A549 (cell line): ENCODE data around the gene TMEM267. TPM values are rescaled to one million over a fixed set of nuclear protein-coding genes. Genes with fewer than 3 reads are reported as not detected.
"Not testable (repeated sequence)": the region's sequence is repeated elsewhere in the genome, so short reads cannot be mapped to it uniquely, and the experiment has no call there.

Source experiments
- ATAC-seq, 2 experiments: fragments of 200-7000 bp in 1 of 2; fragments of >200 bp in 1 of 2; cut with Nextera tagmentation in 1 of 2; cut with Tn5 transposase in 1 of 2; 3 replicates each; pipeline versions ENCODE4 v1.8.0 to v1.9.1; 2018 to 2020; ENCODE audit warnings: mild to moderate bottlenecking in 1 of 2, moderate library complexity in 1 of 2
- CTCF ChIA-PET: fragments of 300-600 bp; sonication (Branson Sonifier 250); formaldehyde crosslinking; extraction: SDS; loops from one replicate; lab custom pipeline; 2021; ENCODE audit warnings: antibody characterized with exemption, inconsistent platforms; lab: Yijun Ruan, JAX
- POLR2A ChIA-PET: fragments of 350-600 bp; formaldehyde crosslinking; extraction: SDS; loops from one replicate; lab custom pipeline; 2021; ENCODE audit warnings: antibody characterized with exemption, inconsistent platforms; lab: Yijun Ruan, JAX
- DNase-seq, 2 experiments: peaks; one replicate each; pipeline versions ENCODE4 v3.0.0 to v3.0.0-alpha.2; 2011 to 2016; ENCODE audit warnings: low read depth in 1 of 2, low spot score in 1 of 2
- FAIRE-seq: peaks from 2 replicates; lab custom pipeline; 2011; peaks lifted over from hg19 to GRCh38; lab: Jason Lieb, UNC
- H3K27ac ChIP-seq, 2 experiments: fragments of >200 bp; sonication (Bioruptor Twin); formaldehyde crosslinking; 3 replicates each; pipeline ENCODE4 v1.5.1; 2016 to 2017
- H3K4me1 ChIP-seq: fragments of >200 bp; sonication (Bioruptor Twin); formaldehyde crosslinking; 3 replicates; pipeline ENCODE4 v1.6.1; 2016
- H3K4me2 ChIP-seq: fragments of >200 bp; sonication (Bioruptor Twin); formaldehyde crosslinking; 3 replicates; pipeline ENCODE4 v1.6.1; 2016
- H3K4me3 ChIP-seq: fragments of >200 bp; sonication (Bioruptor Twin); formaldehyde crosslinking; 3 replicates; pipeline ENCODE4 v1.5.1; 2016
- H3K9me3 ChIP-seq: fragments of >200 bp; sonication (Bioruptor Twin); formaldehyde crosslinking; 3 replicates; pipeline ENCODE4 v1.6.1; 2016
- CEBPB ChIP-seq, 2 experiments: fragments of >200 bp in 1 of 2; sonication (Bioruptor Twin) in 1 of 2; formaldehyde crosslinking in 1 of 2; IDR thresholded peaks; 2 replicates each; pipeline ENCODE4 v1.6.1; 2012 to 2016
- CHD4 ChIP-seq: fragments of 200-600 bp; sonication (generic); IDR thresholded peaks from 2 replicates; pipeline ENCODE4 v1.6.1; 2016; ENCODE audit warnings: antibody characterized with exemption, mild to moderate bottlenecking, borderline replicate concordance
- EHMT2 ChIP-seq: fragments of 200-600 bp; sonication (generic); IDR thresholded peaks from 2 replicates; pipeline ENCODE4 v1.6.1; 2016; ENCODE audit warnings: antibody characterized with exemption, low read depth, mild to moderate bottlenecking, moderate library complexity
- GATA3 ChIP-seq: IDR thresholded peaks from 2 replicates; pipeline ENCODE4 v1.6.1; 2012; ENCODE audit warnings: borderline replicate concordance
- HMGXB4 ChIP-seq: fragments of 250-450 bp; sonication (Bioruptor Pico); IDR thresholded peaks from 2 replicates; pipeline ENCODE4 v1.5.0; 2021; ENCODE audit warnings: mild to moderate bottlenecking, moderate library complexity, borderline replicate concordance
- HOXB13 ChIP-seq: fragments of 250-450 bp; sonication (Bioruptor Pico); IDR thresholded peaks from 2 replicates; pipeline ENCODE4 v1.5.0; 2020; ENCODE audit warnings: low read depth, mild to moderate bottlenecking, moderate library complexity
- HOXB5 ChIP-seq: fragments of 250-450 bp; sonication (Bioruptor Pico); IDR thresholded peaks from 2 replicates; pipeline ENCODE4 v1.5.0; 2020; ENCODE audit warnings: mild to moderate bottlenecking, moderate library complexity
- JUNB ChIP-seq: fragments of >200 bp; sonication (Bioruptor Twin); formaldehyde crosslinking; IDR thresholded peaks from 2 replicates; pipeline ENCODE4 v1.6.1; 2016
- MYC ChIP-seq: IDR thresholded peaks from 2 replicates; pipeline ENCODE4 v1.6.1; 2012; ENCODE audit warnings: mild to moderate bottlenecking, inconsistent platforms, low read length, improper control_type of control experiment, borderline replicate concordance
- NFE2L2 ChIP-seq: fragments of 150-350 bp; conservative IDR thresholded peaks from 2 replicates; pipeline ENCODE4 v1.6.1; 2014; ENCODE audit warnings: low read length
- NPAS2 ChIP-seq: fragments of 250-450 bp; sonication (Bioruptor Pico); IDR thresholded peaks from 2 replicates; pipeline ENCODE4 v1.8.0; 2022; ENCODE audit warnings: mild to moderate bottlenecking, moderate library complexity, borderline replicate concordance
- PHF8 ChIP-seq: fragments of 200-600 bp; sonication (generic); IDR thresholded peaks from 2 replicates; pipeline ENCODE4 v1.6.1; 2016; ENCODE audit warnings: low read depth, mild to moderate bottlenecking, antibody characterized with exemption, moderate library complexity, borderline replicate concordance
- POLR2A ChIP-seq: IDR thresholded peaks from 2 replicates; pipeline ENCODE4 v1.6.1; 2012; ENCODE audit warnings: mild to moderate bottlenecking, low read length
- RARB ChIP-seq: fragments of 250-450 bp; sonication (Bioruptor Pico); IDR thresholded peaks from 2 replicates; pipeline ENCODE4 v1.8.0; 2021; ENCODE audit warnings: mild to moderate bottlenecking, moderate library complexity
- RCOR1 ChIP-seq: fragments of 150-350 bp; IDR thresholded peaks from 2 replicates; pipeline ENCODE4 v1.6.1; 2014; ENCODE audit warnings: antibody characterized with exemption, low read length, low read depth
- SMC3 ChIP-seq: fragments of >200 bp; sonication (Bioruptor Twin); formaldehyde crosslinking; IDR thresholded peaks from 3 replicates; pipeline ENCODE4 v1.6.1; 2018; ENCODE audit warnings: inconsistent platforms
- USF2 ChIP-seq: fragments of 450-650 bp; IDR thresholded peaks from 2 replicates; pipeline ENCODE4 v1.6.1; 2014; ENCODE audit warnings: antibody characterized with exemption
- ZFP36 ChIP-seq: fragments of 450-650 bp; IDR thresholded peaks from 2 replicates; pipeline ENCODE4 v1.6.1; 2014; ENCODE audit warnings: borderline replicate concordance; ENCODE audit not compliant: partially characterized antibody
- WGBS: methylation state at CpG from one replicate; pipeline ENCODE4 v1.1.6; 2017; ENCODE audit errors: missing lambda C conversion rate; 5-methylcytosine and 5-hydroxymethylcytosine counted together
- polyA plus RNA-seq, 4 experiments: library from polyadenylated mRNA; depleted of rRNA in 3 of 4; stranded (reverse); fragments of >200 nt; fragmentation: RNase III in 1 of 4; extraction: RNeasy Plus Mini Kit Qiagen cat#74134 plus additional on column Dnase treatment in 1 of 4; gene quantifications; 2 replicates in 3 of 4; 3 replicates in 1 of 4; pipeline ENCODE4 v1.2.3, GENCODE V29; 2011 to 2017
- TF ChIP-seq, protein P1 (sequence below): fragments of >200 bp; sonication (Bioruptor Twin); formaldehyde crosslinking; IDR thresholded peaks from 3 replicates; pipeline ENCODE4 v1.5.1; 2016
- TF ChIP-seq, protein P2 (sequence below): fragments of >200 bp; sonication (Bioruptor Twin); formaldehyde crosslinking; IDR thresholded peaks from 2 replicates; pipeline ENCODE4 v1.6.1; 2016

The TMEM267 gene
- polyA plus RNA-seq, 2 of the 4 experiments (the other 2 are of a cell fraction), result 15.8 to 46.1 TPM

DNA sequence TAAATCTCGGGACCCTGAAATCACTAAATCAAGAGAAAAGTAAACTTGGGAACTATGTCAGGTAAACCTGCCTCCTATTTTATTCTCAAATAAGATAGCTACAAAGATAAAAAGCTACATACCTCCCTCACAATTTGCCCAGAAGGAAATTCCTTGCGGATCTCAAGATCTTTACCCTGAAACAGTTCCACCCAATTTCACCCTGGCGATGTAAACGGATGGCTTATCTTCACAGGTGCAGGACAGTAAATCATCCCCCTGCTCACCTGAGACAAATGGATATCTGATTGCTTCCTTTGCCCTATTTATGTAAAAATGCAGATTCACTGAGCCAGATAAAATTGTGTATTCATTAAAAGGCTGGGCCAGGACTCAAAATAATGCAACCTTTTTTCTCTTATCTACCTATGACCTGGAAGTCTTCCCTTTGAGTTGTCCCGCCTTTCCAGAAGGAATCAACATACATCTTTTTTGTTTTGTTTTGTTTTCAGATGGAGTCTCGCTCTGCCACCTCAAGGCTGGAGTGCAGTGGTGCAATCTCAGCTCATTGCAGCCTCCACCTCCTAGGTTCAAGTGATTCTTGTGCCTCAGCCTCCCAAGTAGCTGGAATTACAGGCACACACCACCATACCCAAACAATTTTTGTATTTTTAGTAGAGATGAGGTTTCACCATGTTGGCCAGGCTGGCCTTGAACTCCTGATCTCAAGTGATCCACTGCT, 13.8 kb downstream of the TMEM267 start:
- Histone ChIP-seq H3K4me3 (no peak overlapping the region), H3K4me1 (no peaks in the 10 kb centered on the region), H3K4me2 (no peak overlapping the region), H3K9me3 (peaks cover 31% of the 10 kb centered on the region; the same call in 2 of the 3 replicates), H3K27ac (no peak overlapping the region)
- DNase-seq (no peak), ATAC-seq (no peak), FAIRE-seq (no peak)
- TF ChIP-seq ZFP36, result no peak
- no peak for TF ChIP-seq HOXB13 (CRISPR knock-in tag)
- TF ChIP-seq, protein P1, sequence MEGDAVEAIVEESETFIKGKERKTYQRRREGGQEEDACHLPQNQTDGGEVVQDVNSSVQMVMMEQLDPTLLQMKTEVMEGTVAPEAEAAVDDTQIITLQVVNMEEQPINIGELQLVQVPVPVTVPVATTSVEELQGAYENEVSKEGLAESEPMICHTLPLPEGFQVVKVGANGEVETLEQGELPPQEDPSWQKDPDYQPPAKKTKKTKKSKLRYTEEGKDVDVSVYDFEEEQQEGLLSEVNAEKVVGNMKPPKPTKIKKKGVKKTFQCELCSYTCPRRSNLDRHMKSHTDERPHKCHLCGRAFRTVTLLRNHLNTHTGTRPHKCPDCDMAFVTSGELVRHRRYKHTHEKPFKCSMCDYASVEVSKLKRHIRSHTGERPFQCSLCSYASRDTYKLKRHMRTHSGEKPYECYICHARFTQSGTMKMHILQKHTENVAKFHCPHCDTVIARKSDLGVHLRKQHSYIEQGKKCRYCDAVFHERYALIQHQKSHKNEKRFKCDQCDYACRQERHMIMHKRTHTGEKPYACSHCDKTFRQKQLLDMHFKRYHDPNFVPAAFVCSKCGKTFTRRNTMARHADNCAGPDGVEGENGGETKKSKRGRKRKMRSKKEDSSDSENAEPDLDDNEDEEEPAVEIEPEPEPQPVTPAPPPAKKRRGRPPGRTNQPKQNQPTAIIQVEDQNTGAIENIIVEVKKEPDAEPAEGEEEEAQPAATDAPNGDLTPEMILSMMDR, result no peak
- no peak for TF ChIP-seq USF2
- TF ChIP-seq HMGXB4, result no peak
- no peak for TF ChIP-seq GATA3
- TF ChIP-seq, protein P2, sequence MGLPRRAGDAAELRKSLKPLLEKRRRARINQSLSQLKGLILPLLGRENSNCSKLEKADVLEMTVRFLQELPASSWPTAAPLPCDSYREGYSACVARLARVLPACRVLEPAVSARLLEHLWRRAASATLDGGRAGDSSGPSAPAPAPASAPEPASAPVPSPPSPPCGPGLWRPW, result no peak
- TF ChIP-seq JUNB, result no peak
- no peak for TF ChIP-seq RCOR1
- no peak for TF ChIP-seq EHMT2
- TF ChIP-seq POLR2A, result no peak
- no peak for TF ChIP-seq NPAS2 (CRISPR knock-in tag)
- TF ChIP-seq NFE2L2, result no peak
- WGBS, result 89% methylated on average over 6 of the region's 6 CpGs
- ChIA-PET POLR2A (no interaction called here), CTCF (interaction anchor here (0.6 kb wide), 1 partner anchor 172 kb away, joined by 3 read pairs; no protein-coding TSS in a partner anchor)

- Histone ChIP-seq H3K4me1 (no peaks in the 10 kb centered on the region), H3K9me3 (peaks cover 31% of the 10 kb centered on the region; the same call in 2 of the 3 replicates)
- no peak for DNase-seq
- POLR2A ChIA-PET, result no interaction called here
- no peak for TF ChIP-seq RCOR1
- no peak for TF ChIP-seq MYC
- TF ChIP-seq PHF8, result no peak
- no peak for TF ChIP-seq CHD4
- TF ChIP-seq SMC3, result no peak
- no peak for TF ChIP-seq CEBPB (IDR thresholded peaks at IDR 0.05)
- TF ChIP-seq NFE2L2, result no peak
- TF ChIP-seq HOXB5 (CRISPR knock-in tag), result no peak
- no peak for TF ChIP-seq RARB (CRISPR knock-in tag)
- TF ChIP-seq, all 56 proteins: peak for 0
- no peak for ATAC-seq
- CTCF ChIA-PET, result interaction anchor here (1.3 kb wide), 1 partner anchor 17 kb away, joined by 3 read pairs; the partner anchor contains the start of gene TMEM267
- no peak overlapping the region for H3K4me3 ChIP-seq
- H3K27ac ChIP-seq, result no peak overlapping the region
- no peak for FAIRE-seq
- H3K4me2 ChIP-seq, result no peak overlapping the region
Observed at GRCh38 chr5:43467100-43467499, 16.6 kb downstream of the TMEM267 start.

DNA sequence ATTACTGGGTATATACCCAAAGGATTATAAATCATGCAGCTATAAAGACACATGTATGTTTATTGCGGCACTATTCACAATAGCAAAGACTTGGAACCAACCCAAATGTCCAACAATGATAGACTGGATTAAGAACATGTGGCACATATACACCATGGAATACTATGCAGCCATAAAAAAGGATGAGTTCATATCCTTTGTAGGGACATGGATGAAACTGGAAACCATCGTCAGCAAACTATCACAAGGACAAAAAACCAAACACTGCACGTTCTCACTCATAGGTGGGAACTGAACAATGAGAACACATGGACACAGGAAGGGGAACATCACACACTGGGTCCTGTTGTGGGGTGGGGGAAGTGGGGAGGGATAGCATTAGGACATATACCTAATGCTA, 18.2 kb downstream of the TMEM267 start:
- ATAC-seq, FAIRE-seq, H3K27ac ChIP-seq, H3K4me3 ChIP-seq, POLR2A ChIA-PET, CTCF ChIA-PET, H3K4me2 ChIP-seq, DNase-seq, H3K4me1 ChIP-seq: not testable (repeated sequence)
- 96% methylated on average over 3 of the region's 3 CpGs for WGBS
- H3K9me3 ChIP-seq, result peaks cover 21% of the 10 kb centered on the region; the same call in 2 of the 3 replicates
